HT1080 (cell line): ENCODE results near the gene E2F8. TPM values are rescaled to one million over a fixed set of nuclear protein-coding genes. Genes with fewer than 3 reads are reported as not detected.

ENCODE experiments used
- DNase-seq: peaks from one replicate; pipeline ENCODE4 v3.0.0-alpha.2; 2015; ENCODE audit warnings: low read depth
- total RNA-seq: library from RNA; depleted of rRNA; stranded (reverse); fragments of >200 nt; shearing (Covaris generic); gene quantifications from 2 replicates; pipeline ENCODE4 v1.2.3, GENCODE V29; 2014; rRNA removed

E2F8 gene
- total RNA-seq, 1 experiment from 2014 or later, result 5.2 TPM

GRCh38 chr11:19187114-19187832, 53.5 kb downstream of the E2F8 start:
- DNase-seq, result peak; percentile 68

GRCh38 chr11:19185516-19186052, 55.2 kb downstream of the E2F8 start:
- no peak for DNase-seq

GRCh38 chr11:19185036-19185435, 55.7 kb downstream of the E2F8 start:
- DNase-seq, result no peak

- DNase-seq, result no peak
Observed at GRCh38 chr11:19183646-19184045, 57.1 kb downstream of the E2F8 start.

GRCh38 chr11:19181531-19182261, 59.0 kb downstream of the E2F8 start:
- DNase-seq, result no peak

- no peak for DNase-seq
Observed at GRCh38 chr11:19176629-19177186, 64.0 kb downstream of the E2F8 start.

Other genes with a start within 250 kb of the E2F8 start
- not detected in 2 replicates for gene MRGPRX2, start 180.2 kb downstream of the E2F8 start, total RNA-seq
- gene ZDHHC13, start 123.8 kb downstream of the E2F8 start, total RNA-seq, result 14.6 and 18.9 TPM in 2 replicates
- not detected in 2 replicates for gene CSRP3, start 39.0 kb downstream of the E2F8 start, total RNA-seq